T-cell (primary cell): ENCODE measurements around the gene GGA3. TPM values are rescaled to one million over a fixed set of nuclear protein-coding genes. Genes with fewer than 3 reads are reported as not detected.
A peak's percentile ranks its signal among the peaks of the same experiment; 100 is the strongest.

Source experiments
- ATAC-seq, 4 experiments: fragments of 200-7000 bp in 3 of 4; fragments of 150-1000 bp in 1 of 4; cut with Tn5 transposase; replicated peaks in 1 of 4; 1 replicate in 3 of 4; 2 replicates in 1 of 4; pipeline ENCODE4 v1.10.0; 2021; ENCODE audit warnings: moderate library complexity in 3 of 4, mild to moderate bottlenecking in 2 of 4, moderate number of reproducible peaks in 1 of 4
- CTCF ChIA-PET, 2 donors: fragments of 300-600 bp; sonication (Branson Sonifier 250); formaldehyde crosslinking; loops; one replicate each; lab custom pipeline; 2022; ENCODE audit warnings: antibody characterized with exemption in 2 of 2; lab: Charles Lee
- POLR2A ChIA-PET, 2 donors: fragments of 300-600 bp; sonication (Branson Sonifier 250); formaldehyde crosslinking; loops; one replicate each; lab custom pipeline; 2022; ENCODE audit warnings: antibody characterized with exemption in 2 of 2; lab: Charles Lee
- DNase-seq, 35 experiments: peaks; one replicate each; pipeline versions ENCODE4 v3.0.0 to v3.0.0-alpha.2; 2013 to 2023
- H3K27ac ChIP-seq: one replicate; pipeline ENCODE4 v1.5.1; 2013; ENCODE audit warnings: low read length
- H3K27me3 ChIP-seq, 2 experiments: replicated peaks in 1 of 2; 1 replicate in 1 of 2; 2 replicates in 1 of 2; pipeline versions ENCODE4 v1.6.1 to v1.7.0; 2013; ENCODE audit warnings: low read length in 1 of 2, mixed read lengths in 1 of 2; ENCODE audit not compliant: control insufficient read depth in 2 of 2, insufficient read depth in 2 of 2; ENCODE audit errors: extremely low read depth in 1 of 2
- H3K36me3 ChIP-seq, 2 donors: 1 replicate in 1 of 2; 2 replicates in 1 of 2; pipeline versions ENCODE4 v1.6.1 to v1.7.0; 2013; ENCODE audit warnings: low read length in 1 of 2; ENCODE audit not compliant: control insufficient read depth in 2 of 2, insufficient read depth in 1 of 2; ENCODE audit errors: extremely low read depth in 1 of 2
- H3K4me1 ChIP-seq, 2 experiments: 1 replicate in 1 of 2; 2 replicates in 1 of 2; pipeline versions ENCODE4 v1.6.1 to v1.7.0; 2013; ENCODE audit warnings: low read length in 2 of 2, mixed read lengths in 1 of 2; ENCODE audit not compliant: insufficient read depth in 2 of 2, control insufficient read depth in 1 of 2; ENCODE audit errors: extremely low read depth in 1 of 2
- H3K4me3 ChIP-seq, 2 donors: 1 replicate in 1 of 2; 2 replicates in 1 of 2; pipeline versions ENCODE4 v1.5.1 to v1.7.0; 2013; ENCODE audit warnings: mild to moderate bottlenecking in 2 of 2, low read length in 1 of 2, moderate library complexity in 1 of 2; ENCODE audit not compliant: control insufficient read depth in 1 of 2; ENCODE audit errors: extremely low read depth in 1 of 2
- H3K9me3 ChIP-seq: 2 replicates; pipeline ENCODE4 v1.7.0; 2013
- H3K27ac Mint-ChIP-seq, 2 donors: one replicate each; pipeline ENCODE4 v1.8.0; 2020 to 2021; ENCODE audit warnings: mild to moderate bottlenecking in 2 of 2, mixed read lengths in 2 of 2
- H3K27me3 Mint-ChIP-seq, 2 donors: one replicate each; pipeline ENCODE4 v1.8.0; 2021 to 2022; ENCODE audit warnings: mixed read lengths in 2 of 2
- H3K36me3 Mint-ChIP-seq: one replicate; pipeline ENCODE4 v1.8.0; 2021; ENCODE audit warnings: mixed read lengths
- H3K4me1 Mint-ChIP-seq, 3 donors: one replicate each; pipeline ENCODE4 v1.8.0; 2020 to 2022; ENCODE audit warnings: mixed read lengths in 3 of 3, mild to moderate bottlenecking in 1 of 3
- H3K4me3 Mint-ChIP-seq, 3 donors: one replicate each; pipeline ENCODE4 v1.8.0; 2020 to 2022; ENCODE audit warnings: mild to moderate bottlenecking in 3 of 3, mixed read lengths in 3 of 3, moderate library complexity in 3 of 3
- H3K9me3 Mint-ChIP-seq, 3 donors: one replicate each; pipeline ENCODE4 v1.8.0; 2020 to 2022; ENCODE audit warnings: mixed read lengths in 3 of 3
- WGBS: methylation state at CpG from one replicate; pipeline ENCODE4 v1.1.5; 2013; ENCODE audit warnings: missing lambda C conversion rate; ENCODE audit not compliant: insufficient coverage; 5-methylcytosine and 5-hydroxymethylcytosine counted together
- total RNA-seq, 35 experiments: library from RNA in 6 of 35; stranded (reverse) in 6 of 35; fragments of 120-200 nt in 1 of 35; gene quantifications; one replicate each; pipeline versions ENCODE4 v1.2.1 to v1.2.4 and lab custom pipeline; 2013 to 2026

GGA3 gene
- total RNA-seq, 5 donors from 2014 or later (not counting 1 experiment from before 2014, with no cell fraction given), result 78.1 to 118 (median 102) TPM

GRCh38 chr17:75205037-75205792 lies 56.2 kb downstream of the GGA3 start, which contains the start of gene NUP85:
TSS of gene NUP85 (plus strand) at chr17:75205679. CDS start at chr17:75205762, 83 bp downstream.
- Histone ChIP-seq H3K27ac (peak within 1 kb of the TSS; percentile 91), H3K36me3 (peaks cover 0 to 11% of the 10 kb centered on the region in 2 donors), H3K4me3 (peak within 1 kb of the TSS; percentile 95 to 99), H3K4me1 (peaks cover 8 to 25% of the 10 kb centered on the region in 2 experiments), H3K27me3 (no peaks in the 10 kb centered on the region), H3K9me3 (no peaks in the 10 kb centered on the region)
- Mint-ChIP-seq H3K4me1 (peaks cover 23 to 37% (median 32%) of the 10 kb centered on the region in 3 donors), H3K27me3 (no peaks in the 10 kb centered on the region), H3K4me3 (peak within 1 kb of the TSS; percentile 93 to 95 (median 94)), H3K9me3 (no peaks in the 10 kb centered on the region), H3K36me3 (peaks cover 5% of the 10 kb centered on the region), H3K27ac (peak within 1 kb of the TSS; percentile 99 to 100)
- peak; percentile 85 to 95 (median 92) for ATAC-seq
- under 1% methylated on average over 53 of the region's 57 CpGs for WGBS
- peak; percentile 78 to 95 (median 89) for DNase-seq
- CTCF ChIA-PET, result interaction anchor here in 1 of 2 donors (0.6 to 2.2 kb wide), 6 partner anchors 34 to 243 kb away, joined by 3 to 10 read pairs (median 4); partner anchors contain the start of gene GRB2
- POLR2A ChIA-PET, result no interaction called here

GRCh38 chr17:75199886-75200618 lies 61.4 kb downstream of the GGA3 start:
- Histone ChIP-seq H3K4me3 (no peak overlapping the region), H3K27me3 (no peaks in the 10 kb centered on the region), H3K9me3 (no peaks in the 10 kb centered on the region), H3K36me3 (no peaks in the 10 kb centered on the region), H3K4me1 (peaks cover 0 to 7% of the 10 kb centered on the region in 2 experiments), H3K27ac (no peak overlapping the region)
- POLR2A ChIA-PET, result interaction anchor here in 1 of 2 donors (1.0 to 1.1 kb wide), 2 partner anchors 28 to 60 kb away, joined by 3 to 4 read pairs; no protein-coding TSS in a partner anchor
- H3K27me3 Mint-ChIP-seq, result no peaks in the 10 kb centered on the region
- H3K36me3 Mint-ChIP-seq, result no peaks in the 10 kb centered on the region
- DNase-seq, result no peak
- H3K27ac Mint-ChIP-seq, result peak overlapping the region in 1 of 2 donors; percentile 39
- 95% methylated on average over 3 of the region's 6 CpGs for WGBS
- H3K4me3 Mint-ChIP-seq, result no peak overlapping the region
- no peaks in the 10 kb centered on the region for H3K9me3 Mint-ChIP-seq
- peaks cover 8 to 15% (median 9%) of the 10 kb centered on the region in 3 donors for H3K4me1 Mint-ChIP-seq
- no peak for ATAC-seq
- CTCF ChIA-PET, result interaction anchor here (0.6 to 4.0 kb wide), 8 partner anchors 25 to 311 kb away, joined by 3 to 73 read pairs (median 4); partner anchors contain the start of gene ARMC7 (in 1 of the 2)

- WGBS, result 100% methylated on average over 1 of the region's 5 CpGs
- Histone ChIP-seq H3K27ac (no peak overlapping the region), H3K4me1 (no peaks in the 10 kb centered on the region), H3K27me3 (no peaks in the 10 kb centered on the region), H3K9me3 (no peaks in the 10 kb centered on the region), H3K4me3 (no peak overlapping the region), H3K36me3 (no peaks in the 10 kb centered on the region)
- ATAC-seq (no peak), DNase-seq (no peak)
- no peaks in the 10 kb centered on the region for H3K36me3 Mint-ChIP-seq
- no peak overlapping the region for H3K4me3 Mint-ChIP-seq
- no peaks in the 10 kb centered on the region for H3K27me3 Mint-ChIP-seq
- no peak overlapping the region for H3K27ac Mint-ChIP-seq
- CTCF ChIA-PET, result no interaction called here
- H3K4me1 Mint-ChIP-seq, result no peaks in the 10 kb centered on the region
- POLR2A ChIA-PET, result no interaction called here
- H3K9me3 Mint-ChIP-seq, result no peaks in the 10 kb centered on the region
Observed at GRCh38 chr17:75194879-75195278, 66.5 kb downstream of the GGA3 start.

GRCh38 chr17:75191584-75191983 lies 69.8 kb downstream of the GGA3 start:
- H3K4me1 Mint-ChIP-seq, result peaks cover 0 to 5% (median 4%) of the 10 kb centered on the region in 3 donors
- H3K27ac ChIP-seq, result no peak overlapping the region
- no peak for DNase-seq
- H3K36me3 Mint-ChIP-seq, result no peaks in the 10 kb centered on the region
- no peaks in the 10 kb centered on the region for H3K9me3 Mint-ChIP-seq
- POLR2A ChIA-PET, result no interaction called here
- H3K27me3 ChIP-seq, result no peaks in the 10 kb centered on the region
- CTCF ChIA-PET, result no interaction called here
- H3K4me3 ChIP-seq, result no peak overlapping the region
- no peak overlapping the region for H3K27ac Mint-ChIP-seq
- ATAC-seq, result no peak
- no CpG with 5 or more reads among the region's 4 CpGs for WGBS
- no peak overlapping the region for H3K4me3 Mint-ChIP-seq
- peaks cover 0 to 3% of the 10 kb centered on the region in 2 experiments for H3K4me1 ChIP-seq
- no peaks in the 10 kb centered on the region for H3K36me3 ChIP-seq
- no peaks in the 10 kb centered on the region for H3K27me3 Mint-ChIP-seq
- no peaks in the 10 kb centered on the region for H3K9me3 ChIP-seq

GRCh38 chr17:75188614-75189013 lies 72.8 kb downstream of the GGA3 start:
- H3K27ac Mint-ChIP-seq, result no peak overlapping the region
- no peaks in the 10 kb centered on the region for H3K36me3 Mint-ChIP-seq
- H3K27ac ChIP-seq, result no peak overlapping the region
- no peaks in the 10 kb centered on the region for H3K36me3 ChIP-seq
- H3K27me3 Mint-ChIP-seq, result no peaks in the 10 kb centered on the region
- ChIA-PET POLR2A (interaction anchor here in 1 of 2 donors (0.6 kb wide), 1 partner anchor 957 kb away, joined by 3 read pairs; no protein-coding TSS in a partner anchor), CTCF (interaction anchor here in 1 of 2 donors (0.6 to 1.1 kb wide), 3 partner anchors 11 to 270 kb away, joined by 3 to 5 read pairs (median 4); no protein-coding TSS in a partner anchor)
- no peaks in the 10 kb centered on the region for H3K9me3 Mint-ChIP-seq
- peaks cover 12 to 16% (median 14%) of the 10 kb centered on the region in 3 donors for H3K4me1 Mint-ChIP-seq
- 100% methylated on average over 2 of the region's 6 CpGs for WGBS
- peaks cover 2 to 8% of the 10 kb centered on the region in 2 experiments for H3K4me1 ChIP-seq
- H3K9me3 ChIP-seq, result no peaks in the 10 kb centered on the region
- DNase-seq (no peak), ATAC-seq (no peak)
- no peak overlapping the region for H3K4me3 Mint-ChIP-seq
- no peaks in the 10 kb centered on the region for H3K27me3 ChIP-seq
- H3K4me3 ChIP-seq, result no peak overlapping the region
